ENCODE data around the gene CIRBP. TPM values are rescaled to one million over a fixed set of nuclear protein-coding genes. Genes with fewer than 3 reads are reported as not detected.
A peak's percentile ranks its signal among the peaks of the same experiment; 100 is the strongest.

CIRBP gene
- total and polyA plus RNA-seq, 12 donors, result 180 to 356 (median 280) TPM

GRCh38 chr19:1278713-1279660 is 9.9 kb downstream of the CIRBP start:
- intact Hi-C loops (cut with DNase I), result loop anchor here in 6 of 10 donors (1.0 to 10.0 kb wide), 7 partner anchors 103 to 233 kb away; partner anchors contain the start of genes DAZAP1 (in 3 of the 6), GAMT (in 3 of the 6), NDUFS7 (in 2 of the 6) and ADAMTSL5 (in 1 of the 6)
- 88 to 92% methylated on average over 25 of the region's 25 CpGs for WGBS, 2 donors
- TF ChIP-seq CTCF (IDR thresholded peaks at IDR 0.05), result no peak

GRCh38 chr19:1279782-1280341 is 10.7 kb downstream of the CIRBP start:
- WGBS, 2 donors, result 30 to 33% methylated on average over 10 of the region's 10 CpGs
- peaks cover 6 to 22% (median 22%) of the 10 kb centered on the region in 7 donors for H3K27me3 ChIP-seq
- TF ChIP-seq CTCF (IDR thresholded peaks at IDR 0.05), result peak; percentile 91 to 98 (median 96)
- ATAC-seq, result peak in 6 of 8 donors; percentile 7 to 54 (median 34)
- H3K36me3 ChIP-seq, result peaks cover 0 to 32% (median 10%) of the 10 kb centered on the region in 9 donors
- peaks cover 9 to 22% (median 19%) of the 10 kb centered on the region in 9 donors for H3K4me1 ChIP-seq
- H3K9me3 ChIP-seq, result no peaks in the 10 kb centered on the region
- intact Hi-C loops (cut with DNase I), result loop anchor here in 8 of 10 donors (5.0 to 10.0 kb wide), 11 partner anchors 75 to 232 kb away; partner anchors contain the start of genes DAZAP1 (in 3 of the 8), GAMT (in 3 of the 8), NDUFS7 (in 2 of the 8) and ADAMTSL5 (in 1 of the 8)
- DNase-seq, result peak; percentile 80 to 87
- no peak overlapping the region for H3K27ac ChIP-seq
- no peak overlapping the region for H3K4me3 ChIP-seq

More at GRCh38 chr19:1278713-1279660, 9.9 kb downstream of the CIRBP start:
- Histone ChIP-seq H3K9me3 (no peaks in the 10 kb centered on the region), H3K27me3 (peaks cover under 1 to 13% (median 13%) of the 10 kb centered on the region in 7 donors), H3K4me3 (no peak overlapping the region), H3K27ac (no peak overlapping the region), H3K4me1 (peaks cover 17 to 31% (median 27%) of the 10 kb centered on the region in 9 donors), H3K36me3 (peaks cover 0 to 41% (median 19%) of the 10 kb centered on the region in 9 donors)
- peak in 1 of 2 donors; percentile 31 for DNase-seq
- ATAC-seq, result no peak

GRCh38 chr19:1280636-1281568 is 11.8 kb downstream of the CIRBP start:
- TF ChIP-seq CTCF (IDR thresholded peaks at IDR 0.05), result no peak
- H3K36me3 ChIP-seq, result peaks cover 0 to 28% (median 8%) of the 10 kb centered on the region in 9 donors
- peaks cover 6 to 29% (median 28%) of the 10 kb centered on the region in 7 donors for H3K27me3 ChIP-seq
- peaks cover 8 to 18% (median 15%) of the 10 kb centered on the region in 9 donors for H3K4me1 ChIP-seq
- no peak overlapping the region for H3K4me3 ChIP-seq
- H3K9me3 ChIP-seq, result no peaks in the 10 kb centered on the region
- H3K27ac ChIP-seq, result no peak overlapping the region
- DNase-seq, result peak in 1 of 2 donors; percentile 17
- intact Hi-C loops (cut with DNase I), result loop anchor here in 6 of 10 donors (5.0 to 10.0 kb wide), 5 partner anchors 74 to 116 kb away; a partner anchor contains a TSS
- WGBS, 2 donors, result 87 to 89% methylated on average over 53 of the region's 53 CpGs
- no peak for ATAC-seq
